ENCODE measurements around the gene MAST4. TPM values are rescaled to one million over a fixed set of nuclear protein-coding genes. Genes with fewer than 3 reads are reported as not detected.
A peak's percentile ranks its signal among the peaks of the same experiment; 100 is the strongest.

MAST4 gene
- polyA plus RNA-seq, 1 donor (not counting 4 experiments of a cell fraction or from before 2014, with no cell fraction given), result 19.8 TPM

DNA sequence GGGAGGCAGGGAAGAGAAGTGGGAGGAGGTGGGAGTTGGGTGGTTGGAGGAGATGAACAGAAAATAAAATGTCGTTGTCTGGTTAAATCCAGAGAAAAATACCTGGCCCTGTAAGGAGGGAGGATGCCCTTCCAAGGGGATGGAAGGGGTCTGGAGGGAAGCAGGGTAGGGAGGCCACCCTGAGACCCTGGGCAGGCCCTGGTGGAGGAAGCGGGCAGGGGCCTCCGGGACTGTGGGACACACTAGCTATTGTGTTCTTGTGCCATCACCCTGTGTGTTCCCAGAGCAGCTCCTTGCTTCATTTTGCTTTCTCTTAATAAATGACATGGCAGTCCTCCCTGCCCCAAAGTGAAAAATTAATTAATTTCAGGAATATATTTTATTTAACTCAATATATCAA is 612.2 kb downstream of the MAST4 start:
- dilution Hi-C loops (cut with MboI; ENCODE audit: extremely low pct_ligation_motif_present, low sequenced_read_pairs), result no loop called here
- Histone ChIP-seq H3K4me1 (ENCODE audit: control insufficient read depth, extremely low read depth, insufficient read depth, low read length) (peaks cover 46% of the 10 kb centered on the region), H3K27ac (ENCODE audit: control insufficient read depth, insufficient read depth, low read length) (no peak overlapping the region), H2AFZ (ENCODE audit: control insufficient read depth, low read length) (no peak overlapping the region), H3K79me2 (ENCODE audit: control insufficient read depth, insufficient read depth, low read length) (no peaks in the 10 kb centered on the region), H3K4me2 (ENCODE audit: control insufficient read depth, extremely low read depth, insufficient read depth, low read depth, low read length) (no peak overlapping the region), H3K36me3 (ENCODE audit: control insufficient read depth in 2 of 2, extremely low read depth in 1 of 2, insufficient read depth in 2 of 2, low read length in 2 of 2) (no peaks in the 10 kb centered on the region), H3K4me3 (ENCODE audit: control insufficient read depth in 2 of 3, extremely low read depth in 1 of 3, insufficient read depth in 2 of 3, low read depth in 1 of 3, low read length in 3 of 3) (no peak overlapping the region), H3K27me3 (ENCODE audit: control insufficient read depth, extremely low read depth, insufficient read depth, low read length) (no peaks in the 10 kb centered on the region), H3K9ac (ENCODE audit: control insufficient read depth, extremely low read depth, insufficient read depth, low read length) (no peak overlapping the region), H3K9me1 (ENCODE audit: control insufficient read depth, extremely low read depth, insufficient read depth, low read length) (no peaks in the 10 kb centered on the region), H3K9me3 (ENCODE audit: control insufficient read depth, low read depth, low read length) (no peaks in the 10 kb centered on the region), H4K20me1 (ENCODE audit: control insufficient read depth, extremely low read depth, insufficient read depth, low read length) (no peaks in the 10 kb centered on the region)
- FAIRE-seq (no peak), DNase-seq (ENCODE audit: low read depth, low spot score) (no peak)
- no peak for TF ChIP-seq EZH2 (IDR thresholded peaks at IDR 0.05; ENCODE audit: low read length)
- TF ChIP-seq, protein P1, sequence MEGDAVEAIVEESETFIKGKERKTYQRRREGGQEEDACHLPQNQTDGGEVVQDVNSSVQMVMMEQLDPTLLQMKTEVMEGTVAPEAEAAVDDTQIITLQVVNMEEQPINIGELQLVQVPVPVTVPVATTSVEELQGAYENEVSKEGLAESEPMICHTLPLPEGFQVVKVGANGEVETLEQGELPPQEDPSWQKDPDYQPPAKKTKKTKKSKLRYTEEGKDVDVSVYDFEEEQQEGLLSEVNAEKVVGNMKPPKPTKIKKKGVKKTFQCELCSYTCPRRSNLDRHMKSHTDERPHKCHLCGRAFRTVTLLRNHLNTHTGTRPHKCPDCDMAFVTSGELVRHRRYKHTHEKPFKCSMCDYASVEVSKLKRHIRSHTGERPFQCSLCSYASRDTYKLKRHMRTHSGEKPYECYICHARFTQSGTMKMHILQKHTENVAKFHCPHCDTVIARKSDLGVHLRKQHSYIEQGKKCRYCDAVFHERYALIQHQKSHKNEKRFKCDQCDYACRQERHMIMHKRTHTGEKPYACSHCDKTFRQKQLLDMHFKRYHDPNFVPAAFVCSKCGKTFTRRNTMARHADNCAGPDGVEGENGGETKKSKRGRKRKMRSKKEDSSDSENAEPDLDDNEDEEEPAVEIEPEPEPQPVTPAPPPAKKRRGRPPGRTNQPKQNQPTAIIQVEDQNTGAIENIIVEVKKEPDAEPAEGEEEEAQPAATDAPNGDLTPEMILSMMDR (optimal IDR thresholded peaks at IDR 0.05 in 1 of 3, IDR thresholded peaks at IDR 0.05 in 1 of 3, conservative IDR thresholded peaks at IDR 0.05 in 1 of 3; ENCODE audit: extremely low read depth in 1 of 3, insufficient read depth in 2 of 3, low read length in 3 of 3), result no peak

DNA sequence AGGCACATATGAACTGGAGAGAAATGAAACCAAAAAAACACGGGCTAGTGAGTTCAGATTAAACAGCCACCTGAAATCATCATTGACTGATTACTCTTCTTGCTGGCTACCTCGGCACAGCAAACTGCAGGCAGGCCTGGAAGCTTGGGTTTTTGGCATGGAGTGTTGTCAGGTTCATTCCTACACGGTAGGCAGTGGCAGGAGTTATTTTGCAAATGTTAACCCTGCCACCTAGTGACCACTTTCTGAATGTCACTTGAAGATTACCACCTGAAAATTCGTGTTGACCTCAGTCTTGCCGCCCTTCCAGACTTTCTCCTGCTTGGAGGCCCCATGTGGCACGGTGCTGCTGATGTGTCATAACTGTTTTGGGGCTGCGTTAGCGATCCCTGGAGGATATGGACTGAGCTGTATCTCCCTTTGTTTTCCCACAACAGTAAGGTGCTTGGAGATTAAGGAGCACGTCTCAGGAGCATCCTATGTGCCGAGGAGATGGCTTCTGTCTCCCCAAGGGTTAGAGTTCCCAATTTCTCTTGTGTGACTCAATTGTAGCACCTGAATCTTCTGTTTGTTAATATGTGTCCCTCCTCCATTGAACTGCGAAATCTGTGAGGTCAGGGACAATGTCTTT is 613.1 kb downstream of the MAST4 start:
- Histone ChIP-seq H3K27ac (ENCODE audit: control insufficient read depth, insufficient read depth, low read length) (no peak overlapping the region), H3K27me3 (ENCODE audit: control insufficient read depth, extremely low read depth, insufficient read depth, low read length) (no peaks in the 10 kb centered on the region), H3K79me2 (ENCODE audit: control insufficient read depth, insufficient read depth, low read length) (no peaks in the 10 kb centered on the region), H3K4me3 (ENCODE audit: control insufficient read depth in 2 of 3, extremely low read depth in 1 of 3, insufficient read depth in 2 of 3, low read depth in 1 of 3, low read length in 3 of 3) (no peak overlapping the region), H3K9me1 (ENCODE audit: control insufficient read depth, extremely low read depth, insufficient read depth, low read length) (no peaks in the 10 kb centered on the region), H3K36me3 (ENCODE audit: control insufficient read depth in 2 of 2, extremely low read depth in 1 of 2, insufficient read depth in 2 of 2, low read length in 2 of 2) (no peaks in the 10 kb centered on the region), H3K4me1 (ENCODE audit: control insufficient read depth, extremely low read depth, insufficient read depth, low read length) (peaks cover 46% of the 10 kb centered on the region), H2AFZ (ENCODE audit: control insufficient read depth, low read length) (peak overlapping the region; percentile 26), H3K4me2 (ENCODE audit: control insufficient read depth, extremely low read depth, insufficient read depth, low read depth, low read length) (no peak overlapping the region), H3K9ac (ENCODE audit: control insufficient read depth, extremely low read depth, insufficient read depth, low read length) (peak overlapping the region; percentile 13), H4K20me1 (ENCODE audit: control insufficient read depth, extremely low read depth, insufficient read depth, low read length) (no peaks in the 10 kb centered on the region), H3K9me3 (ENCODE audit: control insufficient read depth, low read depth, low read length) (no peaks in the 10 kb centered on the region)
- peak; percentile 83 for FAIRE-seq
- DNase-seq (ENCODE audit: low read depth, low spot score), result peak; percentile 49
- dilution Hi-C loops (cut with MboI; ENCODE audit: extremely low pct_ligation_motif_present, low sequenced_read_pairs), result no loop called here
- TF ChIP-seq, protein P1 (optimal IDR thresholded peaks at IDR 0.05 in 1 of 3, IDR thresholded peaks at IDR 0.05 in 1 of 3, conservative IDR thresholded peaks at IDR 0.05 in 1 of 3; ENCODE audit: extremely low read depth in 1 of 3, insufficient read depth in 2 of 3, low read length in 3 of 3), result peak; percentile 67 to 88 (median 73)
- TF ChIP-seq EZH2 (IDR thresholded peaks at IDR 0.05; ENCODE audit: low read length), result no peak

Data from keratinocyte (primary cell).